GM19328 (cell line): ENCODE measurements around the gene TOPBP1.
"Not testable (repeated sequence)": the region's sequence is repeated elsewhere in the genome, so short reads cannot be mapped to it uniquely, and the experiment has no call there.

ENCODE experiments used
- ATAC-seq: cut with Tn5 transposase; IDR thresholded peaks from one replicate; pipeline ENCODE4 v1.9.1; 2021; ENCODE audit warnings: mild to moderate bottlenecking, moderate library complexity; ENCODE audit not compliant: unreplicated experiment

Gene TOPBP1

DNA sequence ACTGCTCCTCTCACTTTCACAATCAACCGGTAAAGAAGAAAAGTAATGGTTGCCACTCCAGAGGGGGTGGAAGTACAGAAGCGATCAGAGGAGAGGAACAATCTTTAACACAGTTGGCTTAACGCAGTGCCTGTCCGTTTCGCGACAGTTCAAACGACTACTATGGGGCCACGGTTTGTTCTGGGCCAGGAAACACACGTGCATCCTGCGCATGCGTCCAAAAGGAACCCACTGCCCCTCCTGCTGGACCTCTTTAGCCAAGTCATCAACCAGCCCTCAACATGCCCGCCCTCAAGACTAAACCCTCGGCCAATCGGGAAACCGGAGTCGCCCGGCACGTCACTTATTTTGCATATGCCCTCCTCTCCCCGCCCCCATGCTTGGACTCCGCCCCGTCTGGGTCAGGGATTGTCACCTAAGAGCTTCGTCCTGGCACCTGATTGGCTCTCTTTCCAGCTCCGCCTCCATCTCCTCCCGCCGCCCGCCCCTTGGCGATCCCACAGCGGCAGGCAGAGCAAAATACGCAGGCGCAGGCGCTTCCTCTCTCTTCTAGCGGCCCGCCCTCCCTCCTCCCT, 88.6 kb downstream of the TOPBP1 start:
- ATAC-seq: peak; percentile 75

DNA sequence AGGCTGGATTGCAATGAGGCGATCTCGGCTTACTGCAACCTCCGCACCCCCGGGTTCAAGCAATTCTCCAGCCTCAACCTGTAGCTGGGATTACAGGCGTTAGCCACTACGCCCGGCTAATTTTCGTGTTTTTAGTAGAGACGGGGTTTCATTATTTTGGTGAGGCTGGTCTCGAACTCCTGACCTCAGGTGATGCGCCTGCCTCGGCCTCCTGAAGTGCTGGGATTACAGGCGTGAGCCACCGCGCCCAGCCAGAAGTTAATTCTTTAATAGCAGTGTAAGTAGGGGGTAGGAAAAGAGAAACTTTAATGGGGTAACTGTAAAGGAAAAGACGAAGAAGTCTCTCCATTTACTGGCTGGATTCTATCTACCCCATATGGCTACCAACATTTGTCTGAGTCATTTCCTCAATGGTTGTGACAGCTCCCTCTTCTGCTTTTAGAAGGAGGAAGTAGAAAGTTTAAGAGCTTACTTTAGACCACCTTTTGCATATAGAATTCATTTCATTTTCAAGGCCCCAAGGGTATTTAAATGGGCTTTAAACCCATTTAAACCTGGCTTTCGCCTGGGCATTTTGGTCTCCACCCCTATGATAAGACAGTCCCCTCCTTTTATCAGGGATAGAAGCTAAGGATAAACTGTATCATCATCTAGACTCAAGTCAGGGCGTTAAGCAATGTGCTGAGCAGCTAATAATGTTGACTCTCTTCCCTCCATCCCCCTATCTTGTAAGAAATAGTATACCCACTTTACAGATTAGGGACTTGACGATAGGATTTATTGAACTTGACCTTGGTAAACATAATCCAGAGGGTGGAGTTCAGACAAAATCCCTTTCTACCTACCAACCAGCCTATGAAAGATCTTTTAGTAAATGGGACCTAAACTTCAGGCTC, 89.3 kb downstream of the TOPBP1 start:
- ATAC-seq: no peak

DNA sequence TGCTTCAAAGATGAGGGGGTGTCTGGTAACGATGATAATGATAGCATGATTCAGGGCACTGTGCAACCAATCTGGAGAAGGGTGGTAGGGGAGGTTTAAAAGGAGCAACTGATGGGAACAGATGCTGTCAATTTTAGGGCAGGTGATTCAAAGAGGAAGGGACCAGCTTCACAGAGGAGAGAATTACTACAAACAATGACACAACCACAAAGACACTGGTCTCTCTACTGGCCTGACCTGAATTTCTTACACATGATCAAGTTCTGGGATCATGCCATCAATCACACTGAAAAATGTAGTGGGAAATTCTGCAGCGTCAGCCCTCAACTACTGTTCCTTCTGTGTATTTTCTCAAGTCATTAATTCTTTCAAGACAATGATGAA, 90.8 kb downstream of the TOPBP1 start:
- no peak for ATAC-seq

DNA sequence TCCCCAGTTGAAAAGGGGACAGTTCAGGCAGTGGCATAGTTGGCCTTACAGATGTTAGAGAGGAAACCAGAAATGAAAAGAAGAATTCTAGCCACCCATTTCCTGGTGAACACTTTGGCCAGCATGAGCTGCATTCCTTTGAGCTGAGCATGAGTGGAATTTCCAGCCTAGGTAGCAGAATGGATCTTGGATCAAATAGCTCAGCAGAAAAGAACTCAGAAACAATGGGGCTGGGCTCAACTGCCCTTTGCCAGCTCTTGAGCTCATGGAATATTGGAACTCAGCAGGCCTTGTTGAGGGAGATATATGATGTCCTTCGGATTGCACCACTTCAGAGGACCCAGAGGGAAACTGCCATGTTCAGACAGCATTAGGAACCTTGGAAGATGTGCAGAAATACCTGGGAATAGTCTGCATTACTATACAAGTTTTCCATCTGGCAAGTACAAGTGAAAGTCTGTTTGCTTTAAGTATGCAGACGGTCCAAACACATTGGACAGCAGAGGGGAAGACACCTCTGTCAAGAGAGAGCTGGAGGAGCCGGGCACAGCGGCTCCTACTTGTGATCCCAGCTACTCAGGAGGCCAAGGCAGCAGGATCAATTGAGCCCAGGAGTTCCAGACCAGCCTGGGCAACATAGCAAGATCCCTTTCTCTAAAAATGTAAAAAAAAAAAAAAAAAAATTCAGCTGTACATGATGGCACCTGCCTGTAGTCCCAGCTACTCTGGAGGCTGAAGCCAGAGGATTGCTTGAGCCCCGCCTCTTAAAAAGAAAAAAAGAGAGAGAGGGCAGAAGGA, 91.4 kb downstream of the TOPBP1 start:
- ATAC-seq: no peak

DNA sequence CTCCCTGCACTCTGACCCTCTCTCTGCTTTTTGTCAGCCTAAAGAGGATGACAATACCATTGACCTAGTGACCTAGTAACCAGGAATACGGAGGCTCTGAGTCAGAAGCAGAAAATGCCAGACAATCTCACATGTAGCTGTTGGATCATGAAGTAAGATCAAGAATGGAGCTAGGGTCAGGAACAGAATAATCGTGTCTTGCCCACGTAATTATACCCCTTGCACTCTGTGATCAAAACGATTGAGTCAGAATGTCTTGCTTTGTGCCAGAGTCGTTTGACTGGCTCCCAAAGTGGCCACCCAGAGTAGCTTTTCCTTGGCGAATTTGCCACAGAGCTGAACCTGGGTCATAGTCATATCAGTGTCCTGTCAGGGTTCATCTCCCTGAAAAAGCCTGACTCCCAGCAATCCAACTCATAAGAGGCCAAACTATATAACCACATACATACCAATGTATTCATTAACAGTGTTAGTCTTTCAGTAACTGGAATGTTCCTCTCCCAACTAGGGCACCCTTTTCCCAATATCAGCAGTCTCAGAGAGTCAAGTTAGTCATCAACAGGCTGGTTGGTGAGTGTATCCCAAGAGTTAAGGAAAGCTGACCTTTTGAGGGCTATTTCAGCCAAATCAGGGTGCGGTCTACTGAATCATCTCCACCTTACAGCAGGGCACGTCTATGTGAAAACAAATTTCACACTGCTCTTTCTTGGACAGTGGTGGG, 93.3 kb downstream of the TOPBP1 start:
- ATAC-seq: no peak

DNA sequence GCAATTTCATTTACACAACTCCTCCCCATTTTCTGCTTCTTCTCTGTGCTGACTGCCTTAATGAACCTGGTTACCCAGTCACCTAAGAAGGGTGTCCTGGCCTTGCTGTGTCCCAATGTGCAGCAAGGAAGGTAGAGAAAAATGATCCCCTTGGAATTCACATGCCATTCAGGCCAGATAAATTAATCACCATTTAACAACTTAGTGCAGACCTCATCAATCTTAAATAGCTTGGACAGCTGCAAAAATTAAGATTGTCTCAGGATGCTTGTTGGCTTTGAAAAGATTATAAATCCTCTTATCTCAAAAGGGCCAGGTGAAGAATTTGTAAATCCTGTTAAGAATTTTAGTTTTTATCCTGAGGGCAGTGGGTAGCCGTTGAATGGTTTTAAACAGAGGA, 97.9 kb downstream of the TOPBP1 start:
- no peak for ATAC-seq

DNA sequence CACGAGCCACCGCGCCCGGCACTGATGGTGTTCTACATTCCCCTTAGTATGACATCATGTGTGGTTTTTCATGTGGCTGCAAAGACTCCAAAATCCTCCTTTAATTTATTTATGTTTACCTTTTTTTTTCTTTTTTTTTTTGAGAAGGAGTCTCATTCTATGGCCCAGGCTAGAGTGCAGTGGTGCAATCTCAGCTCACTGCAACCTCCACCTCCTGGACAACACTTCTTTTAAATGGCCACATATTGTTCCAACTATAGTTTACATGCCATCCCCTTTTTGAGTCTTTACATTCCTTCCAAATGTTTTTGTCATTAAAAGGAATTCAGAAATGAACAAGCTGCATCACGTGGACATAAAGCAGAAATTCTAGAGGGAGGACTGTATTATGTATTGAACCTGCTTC, 98.6 kb downstream of the TOPBP1 start:
- ATAC-seq: no peak

DNA sequence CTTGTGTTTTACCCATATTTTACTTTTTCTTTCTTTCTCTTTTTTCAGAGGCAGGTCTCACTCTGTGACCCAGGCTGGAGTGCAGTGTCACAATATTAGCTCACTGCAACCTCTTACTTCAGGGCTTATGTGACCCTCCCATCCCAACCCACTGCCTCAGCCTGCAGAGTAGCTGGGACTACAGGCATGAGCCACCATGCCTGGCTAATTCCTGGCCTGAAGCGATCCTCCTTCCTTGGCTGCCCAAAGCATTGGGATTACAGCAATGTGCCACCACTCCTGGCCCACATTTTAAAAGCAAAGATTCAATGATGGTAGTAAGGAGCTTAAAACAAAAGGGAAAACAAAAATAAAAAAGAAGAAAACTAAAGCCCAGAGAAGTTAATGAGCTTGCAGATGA, 99.4 kb downstream of the TOPBP1 start:
- ATAC-seq: no peak

DNA sequence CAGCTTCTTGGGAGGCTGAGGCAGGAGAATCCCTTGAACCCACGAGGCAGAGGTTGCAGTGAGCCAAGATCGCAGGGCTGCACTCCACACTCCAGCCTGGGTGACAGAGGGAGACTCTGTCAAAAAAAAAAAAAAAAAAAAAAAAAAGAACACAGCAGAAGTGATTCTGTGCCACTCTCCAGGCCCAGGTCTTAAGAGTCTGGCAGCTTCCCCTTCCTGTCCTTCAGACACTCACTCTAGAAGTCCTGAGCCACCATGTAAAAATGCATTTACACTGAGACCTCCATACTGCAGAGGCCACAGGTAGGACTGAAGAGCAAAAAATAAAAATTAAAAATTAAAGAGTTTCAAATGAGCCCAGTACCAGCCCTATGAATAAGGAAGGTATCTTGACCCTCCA, 100.1 kb downstream of the TOPBP1 start:
- no peak for ATAC-seq

GRCh38 chr3:133551589-133551988, 110.2 kb downstream of the TOPBP1 start:
- ATAC-seq: not testable (repeated sequence)
